Endothelial cell (in vitro differentiated cells): Measurements from ENCODE around the gene TRIM65. TPM values are rescaled to one million over a fixed set of nuclear protein-coding genes. Genes with fewer than 3 reads are reported as not detected.

Source experiments
- DNase-seq: peaks from one replicate; pipeline ENCODE4 v3.0.0; 2021; ENCODE audit warnings: low spot score
- H3K27ac Mint-ChIP-seq: one replicate; pipeline ENCODE4 v1.8.0; 2021; ENCODE audit warnings: mixed read lengths, inconsistent platforms; ENCODE audit not compliant: unreplicated experiment
- H3K27me3 Mint-ChIP-seq: one replicate; pipeline ENCODE4 v1.8.0; 2021; ENCODE audit warnings: mild to moderate bottlenecking, moderate library complexity, mixed read lengths, inconsistent platforms; ENCODE audit not compliant: unreplicated experiment
- H3K36me3 Mint-ChIP-seq: one replicate; pipeline ENCODE4 v1.8.0; 2021; ENCODE audit warnings: mild to moderate bottlenecking, low read depth, mixed read lengths, inconsistent platforms; ENCODE audit not compliant: unreplicated experiment
- H3K4me1 Mint-ChIP-seq: one replicate; pipeline ENCODE4 v1.8.0; 2021; ENCODE audit warnings: mild to moderate bottlenecking, mixed read lengths, inconsistent platforms; ENCODE audit not compliant: unreplicated experiment
- H3K4me3 Mint-ChIP-seq: one replicate; pipeline ENCODE4 v1.8.0; 2021; ENCODE audit warnings: mild to moderate bottlenecking, mixed read lengths, inconsistent platforms; ENCODE audit not compliant: unreplicated experiment
- H3K9me3 Mint-ChIP-seq: one replicate; pipeline ENCODE4 v1.8.0; 2021; ENCODE audit warnings: mixed read lengths, inconsistent platforms; ENCODE audit not compliant: unreplicated experiment
- CTCF ChIP-seq: fragments of 200-600 bp; sonication (generic); IDR thresholded peaks from one replicate; pipeline ENCODE4 v1.5.0; 2021; ENCODE audit warnings: antibody characterized with exemption; ENCODE audit not compliant: unreplicated experiment
- total RNA-seq: library from RNA; stranded (reverse); fragmentation: NEBNext Ultra II Directional; extraction: Animal tissue kit (Norgen Biotek cat#: 25700); gene quantifications from one replicate; pipeline ENCODE4 v1.2.1, GENCODE V29; 2021; ENCODE audit not compliant: unreplicated experiment

TRIM65 gene
- total RNA-seq, 1 donor from 2014 or later = 14.1 TPM

DNA sequence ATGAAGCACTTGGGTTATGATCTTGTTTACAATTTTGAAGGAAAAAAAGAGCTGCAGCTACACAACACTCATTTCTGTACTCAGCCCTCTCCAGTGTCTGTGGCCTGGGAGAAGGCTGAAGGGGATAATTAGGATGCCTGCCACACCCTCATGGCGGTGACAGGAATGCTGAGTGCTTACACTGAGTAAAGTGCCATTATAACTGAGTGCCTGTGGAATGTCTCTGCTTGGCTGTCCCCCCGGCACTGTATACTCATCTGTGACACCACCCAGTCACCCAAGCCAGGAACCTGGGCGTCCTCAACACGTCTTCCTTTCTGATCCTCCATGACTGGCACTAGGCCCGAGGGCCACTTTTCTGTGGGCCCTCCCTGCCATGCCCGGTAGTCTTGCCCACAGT lies 11.4 kb upstream of the TRIM65 start:
- TF ChIP-seq CTCF = no peak
- H3K4me1 Mint-ChIP-seq = peaks cover 3% of the 10 kb centered on the region
- H3K27ac Mint-ChIP-seq = no peak overlapping the region
- no peak for DNase-seq
- no peaks in the 10 kb centered on the region for H3K27me3 Mint-ChIP-seq
- H3K36me3 Mint-ChIP-seq = no peaks in the 10 kb centered on the region
- no peaks in the 10 kb centered on the region for H3K9me3 Mint-ChIP-seq
- H3K4me3 Mint-ChIP-seq = no peak overlapping the region

- Mint-ChIP-seq H3K27me3 (no peaks in the 10 kb centered on the region), H3K36me3 (no peaks in the 10 kb centered on the region), H3K4me1 (peaks cover 3% of the 10 kb centered on the region), H3K4me3 (no peak overlapping the region), H3K27ac (peak overlapping the region; percentile 24), H3K9me3 (no peaks in the 10 kb centered on the region)
- no peak for TF ChIP-seq CTCF
- no peak for DNase-seq
Measured at GRCh38 chr17:75906143-75906884, 9.6 kb upstream of the TRIM65 start.

- Mint-ChIP-seq H3K9me3 (no peaks in the 10 kb centered on the region), H3K4me1 (peaks cover 3% of the 10 kb centered on the region), H3K27me3 (no peaks in the 10 kb centered on the region), H3K27ac (peak within 1 kb of the TSS; percentile 89), H3K4me3 (peak within 1 kb of the TSS; percentile 98), H3K36me3 (no peaks in the 10 kb centered on the region)
- DNase-seq = peak; percentile 98
- TF ChIP-seq CTCF = peak; percentile 100
Measured at GRCh38 chr17:75904749-75905521, 8.2 kb upstream of the TRIM65 start, which contains the start of gene MRPL38. Gene MRPL38 (minus strand): TSS chr17:75904884. CDS start chr17:75904875, 9 bp downstream.

DNA sequence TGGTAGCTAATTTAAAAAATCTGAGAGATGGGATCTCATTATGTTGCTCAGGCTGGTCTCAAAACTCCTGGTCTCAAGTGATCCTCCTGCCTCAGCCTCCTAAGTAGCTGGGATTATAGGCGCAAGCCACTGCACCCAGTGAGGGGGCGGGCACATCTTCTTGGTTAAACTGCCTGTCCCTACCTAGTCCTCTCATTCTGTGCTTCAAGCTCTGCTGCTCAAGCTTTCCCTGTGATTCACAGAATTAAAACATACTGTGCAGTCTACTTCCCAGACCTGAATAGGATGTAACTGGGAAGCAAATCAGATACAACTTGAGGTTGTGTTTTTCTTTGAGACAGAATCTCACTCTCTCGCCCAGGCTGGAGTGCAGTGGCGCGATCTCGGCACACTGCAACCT lies 5.7 kb upstream of the TRIM65 start:
- H3K9me3 Mint-ChIP-seq = no peaks in the 10 kb centered on the region
- no peak for TF ChIP-seq CTCF
- peaks cover 5% of the 10 kb centered on the region for H3K36me3 Mint-ChIP-seq
- DNase-seq = no peak
- peaks cover 8% of the 10 kb centered on the region for H3K4me1 Mint-ChIP-seq
- no peak overlapping the region for H3K27ac Mint-ChIP-seq
- peaks cover 5% of the 10 kb centered on the region for H3K27me3 Mint-ChIP-seq
- no peak overlapping the region for H3K4me3 Mint-ChIP-seq

GRCh38 chr17:75901727-75902126 lies 5.0 kb upstream of the TRIM65 start:
- Mint-ChIP-seq H3K4me3 (no peak overlapping the region), H3K4me1 (peaks cover 10% of the 10 kb centered on the region), H3K36me3 (peaks cover 5% of the 10 kb centered on the region), H3K27ac (no peak overlapping the region), H3K9me3 (no peaks in the 10 kb centered on the region), H3K27me3 (peaks cover 7% of the 10 kb centered on the region)
- TF ChIP-seq CTCF = no peak
- no peak for DNase-seq
